A549 (cell line): ENCODE measurements around the gene SARDH. TPM values are rescaled to one million over a fixed set of nuclear protein-coding genes. Genes with fewer than 3 reads are reported as not detected.

Source experiments
- ATAC-seq, 2 experiments: fragments of 200-7000 bp in 1 of 2; fragments of >200 bp in 1 of 2; cut with Nextera tagmentation in 1 of 2; cut with Tn5 transposase in 1 of 2; 3 replicates each; pipeline versions ENCODE4 v1.8.0 to v1.9.1; 2018 to 2020; ENCODE audit warnings: mild to moderate bottlenecking in 1 of 2, moderate library complexity in 1 of 2
- CTCF ChIA-PET: fragments of 300-600 bp; sonication (Branson Sonifier 250); formaldehyde crosslinking; extraction: SDS; loops from one replicate; lab custom pipeline; 2021; ENCODE audit warnings: antibody characterized with exemption, inconsistent platforms; lab: Yijun Ruan, JAX
- POLR2A ChIA-PET: fragments of 350-600 bp; formaldehyde crosslinking; extraction: SDS; loops from one replicate; lab custom pipeline; 2021; ENCODE audit warnings: antibody characterized with exemption, inconsistent platforms; lab: Yijun Ruan, JAX
- DNase-seq, 2 experiments: peaks; one replicate each; pipeline versions ENCODE4 v3.0.0 to v3.0.0-alpha.2; 2011 to 2016; ENCODE audit warnings: low read depth in 1 of 2, low spot score in 1 of 2
- FAIRE-seq: peaks from 2 replicates; lab custom pipeline; 2011; peaks lifted over from hg19 to GRCh38; lab: Jason Lieb, UNC
- H3K27ac ChIP-seq, 2 experiments: fragments of >200 bp; sonication (Bioruptor Twin); formaldehyde crosslinking; 3 replicates each; pipeline ENCODE4 v1.5.1; 2016 to 2017
- H3K4me1 ChIP-seq: fragments of >200 bp; sonication (Bioruptor Twin); formaldehyde crosslinking; 3 replicates; pipeline ENCODE4 v1.6.1; 2016
- H3K4me2 ChIP-seq: fragments of >200 bp; sonication (Bioruptor Twin); formaldehyde crosslinking; 3 replicates; pipeline ENCODE4 v1.6.1; 2016
- H3K4me3 ChIP-seq: fragments of >200 bp; sonication (Bioruptor Twin); formaldehyde crosslinking; 3 replicates; pipeline ENCODE4 v1.5.1; 2016
- H3K9me3 ChIP-seq: fragments of >200 bp; sonication (Bioruptor Twin); formaldehyde crosslinking; 3 replicates; pipeline ENCODE4 v1.6.1; 2016
- BHLHE40 ChIP-seq: IDR thresholded peaks from 2 replicates; pipeline ENCODE4 v1.6.1; 2012; ENCODE audit warnings: low read depth, low read length, inconsistent platforms
- CBX2 ChIP-seq: fragments of 200-600 bp; sonication (generic); IDR thresholded peaks from 2 replicates; pipeline ENCODE4 v1.6.1; 2016; ENCODE audit warnings: low read depth, mild to moderate bottlenecking, borderline replicate concordance
- CEBPB ChIP-seq, 2 experiments: fragments of >200 bp in 1 of 2; sonication (Bioruptor Twin) in 1 of 2; formaldehyde crosslinking in 1 of 2; IDR thresholded peaks; 2 replicates each; pipeline ENCODE4 v1.6.1; 2012 to 2016
- CTCF ChIP-seq: fragments of >200 bp; sonication (Bioruptor Twin); formaldehyde crosslinking; IDR thresholded peaks from 3 replicates; pipeline ENCODE4 v1.5.1; 2016
- GATA3 ChIP-seq: IDR thresholded peaks from 2 replicates; pipeline ENCODE4 v1.6.1; 2012; ENCODE audit warnings: borderline replicate concordance
- HES2 ChIP-seq: fragments of >200 bp; sonication (Bioruptor Twin); formaldehyde crosslinking; IDR thresholded peaks from 2 replicates; pipeline ENCODE4 v1.6.1; 2016
- HOXB5 ChIP-seq: fragments of 250-450 bp; sonication (Bioruptor Pico); IDR thresholded peaks from 2 replicates; pipeline ENCODE4 v1.5.0; 2020; ENCODE audit warnings: mild to moderate bottlenecking, moderate library complexity
- NFE2L2 ChIP-seq: fragments of 150-350 bp; conservative IDR thresholded peaks from 2 replicates; pipeline ENCODE4 v1.6.1; 2014; ENCODE audit warnings: low read length
- NR3C1 ChIP-seq: fragments of >200 bp; sonication (Bioruptor Twin); formaldehyde crosslinking; IDR thresholded peaks from 3 replicates; pipeline ENCODE4 v1.6.1; 2017
- RARB ChIP-seq: fragments of 250-450 bp; sonication (Bioruptor Pico); IDR thresholded peaks from 2 replicates; pipeline ENCODE4 v1.8.0; 2021; ENCODE audit warnings: mild to moderate bottlenecking, moderate library complexity
- RCOR1 ChIP-seq: fragments of 150-350 bp; IDR thresholded peaks from 2 replicates; pipeline ENCODE4 v1.6.1; 2014; ENCODE audit warnings: antibody characterized with exemption, low read length, low read depth
- SMC3 ChIP-seq: fragments of >200 bp; sonication (Bioruptor Twin); formaldehyde crosslinking; IDR thresholded peaks from 3 replicates; pipeline ENCODE4 v1.6.1; 2018; ENCODE audit warnings: inconsistent platforms
- ZC3H11A ChIP-seq: fragments of 450-650 bp; IDR thresholded peaks from 2 replicates; pipeline ENCODE4 v1.6.1; 2014; ENCODE audit warnings: antibody characterized with exemption, mild to moderate bottlenecking
- ZNF302 ChIP-seq: fragments of 250-450 bp; sonication (Bioruptor Pico); IDR thresholded peaks from 2 replicates; pipeline ENCODE4 v1.9.0; 2021; ENCODE audit warnings: inconsistent platforms, mild to moderate bottlenecking, moderate library complexity
- whole genome bisulfite sequencing: methylation state at CpG from one replicate; pipeline ENCODE4 v1.1.6; 2017; ENCODE audit errors: missing lambda C conversion rate; 5-methylcytosine and 5-hydroxymethylcytosine counted together
- polyA plus RNA-seq, 4 experiments: library from polyadenylated mRNA; depleted of rRNA in 3 of 4; stranded (reverse); fragments of >200 nt; fragmentation: RNase III in 1 of 4; extraction: RNeasy Plus Mini Kit Qiagen cat#74134 plus additional on column Dnase treatment in 1 of 4; gene quantifications; 2 replicates in 3 of 4; 3 replicates in 1 of 4; pipeline ENCODE4 v1.2.3, GENCODE V29; 2011 to 2017
- TF ChIP-seq, protein P1 (sequence below): fragments of 200-600 bp; sonication (generic); IDR thresholded peaks from 2 replicates; pipeline ENCODE4 v1.6.1; 2016; ENCODE audit warnings: antibody characterized with exemption, mild to moderate bottlenecking, moderate library complexity

The SARDH gene
- polyA plus RNA-seq, 2 of the 4 experiments (the other 2 are of a cell fraction) = 0.08 TPM; not detected in 1

DNA sequence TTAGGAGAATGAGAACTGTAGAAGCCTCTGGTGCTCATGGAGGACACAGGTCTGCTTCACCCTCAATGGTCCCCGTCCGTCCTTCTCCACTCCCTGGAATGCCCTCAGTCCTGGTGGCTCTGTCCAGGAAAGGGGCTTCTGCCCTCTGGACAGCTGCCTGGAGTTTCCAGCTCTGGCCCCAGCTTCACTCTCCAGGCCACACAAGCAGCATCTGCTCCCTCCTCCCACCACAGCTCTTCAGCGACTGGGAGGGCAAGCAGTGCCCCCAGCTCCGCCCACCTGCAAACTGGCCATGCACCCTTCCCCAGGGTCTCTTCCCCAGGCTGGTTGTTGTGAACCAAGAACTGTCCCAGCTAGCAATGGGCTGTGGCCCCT, 4.7 kb downstream of the SARDH start:
- POLR2A ChIA-PET = no interaction called here
- ATAC-seq (peak; percentile 2 to 4; a peak in 1 of 6 replicates), FAIRE-seq (no peak), DNase-seq (no peak)
- H3K27ac ChIP-seq = no peak overlapping the region
- WGBS = 96% methylated on average over 3 of the region's 4 CpGs
- H3K4me3 ChIP-seq = no peak overlapping the region
- CTCF ChIA-PET = interaction anchor here (1.1 to 5.6 kb wide), 3 partner anchors 9 to 200 kb away, joined by 3 to 39 read pairs (median 3); no protein-coding TSS in a partner anchor
- H3K9me3 ChIP-seq = no peaks in the 10 kb centered on the region
- no peak for TF ChIP-seq RCOR1
- no peak for TF ChIP-seq NR3C1
- no peak for TF ChIP-seq HOXB5 (CRISPR knock-in tag)
- TF ChIP-seq, protein P1, sequence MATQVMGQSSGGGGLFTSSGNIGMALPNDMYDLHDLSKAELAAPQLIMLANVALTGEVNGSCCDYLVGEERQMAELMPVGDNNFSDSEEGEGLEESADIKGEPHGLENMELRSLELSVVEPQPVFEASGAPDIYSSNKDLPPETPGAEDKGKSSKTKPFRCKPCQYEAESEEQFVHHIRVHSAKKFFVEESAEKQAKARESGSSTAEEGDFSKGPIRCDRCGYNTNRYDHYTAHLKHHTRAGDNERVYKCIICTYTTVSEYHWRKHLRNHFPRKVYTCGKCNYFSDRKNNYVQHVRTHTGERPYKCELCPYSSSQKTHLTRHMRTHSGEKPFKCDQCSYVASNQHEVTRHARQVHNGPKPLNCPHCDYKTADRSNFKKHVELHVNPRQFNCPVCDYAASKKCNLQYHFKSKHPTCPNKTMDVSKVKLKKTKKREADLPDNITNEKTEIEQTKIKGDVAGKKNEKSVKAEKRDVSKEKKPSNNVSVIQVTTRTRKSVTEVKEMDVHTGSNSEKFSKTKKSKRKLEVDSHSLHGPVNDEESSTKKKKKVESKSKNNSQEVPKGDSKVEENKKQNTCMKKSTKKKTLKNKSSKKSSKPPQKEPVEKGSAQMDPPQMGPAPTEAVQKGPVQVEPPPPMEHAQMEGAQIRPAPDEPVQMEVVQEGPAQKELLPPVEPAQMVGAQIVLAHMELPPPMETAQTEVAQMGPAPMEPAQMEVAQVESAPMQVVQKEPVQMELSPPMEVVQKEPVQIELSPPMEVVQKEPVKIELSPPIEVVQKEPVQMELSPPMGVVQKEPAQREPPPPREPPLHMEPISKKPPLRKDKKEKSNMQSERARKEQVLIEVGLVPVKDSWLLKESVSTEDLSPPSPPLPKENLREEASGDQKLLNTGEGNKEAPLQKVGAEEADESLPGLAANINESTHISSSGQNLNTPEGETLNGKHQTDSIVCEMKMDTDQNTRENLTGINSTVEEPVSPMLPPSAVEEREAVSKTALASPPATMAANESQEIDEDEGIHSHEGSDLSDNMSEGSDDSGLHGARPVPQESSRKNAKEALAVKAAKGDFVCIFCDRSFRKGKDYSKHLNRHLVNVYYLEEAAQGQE = no peak
- TF ChIP-seq ZC3H11A = no peak
- TF ChIP-seq SMC3 = no peak
- TF ChIP-seq ZNF302 (CRISPR knock-in tag) = no peak
- no peak for TF ChIP-seq HES2
- TF ChIP-seq BHLHE40 = no peak
- no peak for TF ChIP-seq GATA3
- TF ChIP-seq RARB (CRISPR knock-in tag) = no peak
- TF ChIP-seq CEBPB (IDR thresholded peaks at IDR 0.05) = no peak
- TF ChIP-seq, all 56 proteins: peak for 0
- H3K4me2 ChIP-seq = no peak overlapping the region
- no peaks in the 10 kb centered on the region; the same call in 2 of the 3 replicates for H3K4me1 ChIP-seq

DNA sequence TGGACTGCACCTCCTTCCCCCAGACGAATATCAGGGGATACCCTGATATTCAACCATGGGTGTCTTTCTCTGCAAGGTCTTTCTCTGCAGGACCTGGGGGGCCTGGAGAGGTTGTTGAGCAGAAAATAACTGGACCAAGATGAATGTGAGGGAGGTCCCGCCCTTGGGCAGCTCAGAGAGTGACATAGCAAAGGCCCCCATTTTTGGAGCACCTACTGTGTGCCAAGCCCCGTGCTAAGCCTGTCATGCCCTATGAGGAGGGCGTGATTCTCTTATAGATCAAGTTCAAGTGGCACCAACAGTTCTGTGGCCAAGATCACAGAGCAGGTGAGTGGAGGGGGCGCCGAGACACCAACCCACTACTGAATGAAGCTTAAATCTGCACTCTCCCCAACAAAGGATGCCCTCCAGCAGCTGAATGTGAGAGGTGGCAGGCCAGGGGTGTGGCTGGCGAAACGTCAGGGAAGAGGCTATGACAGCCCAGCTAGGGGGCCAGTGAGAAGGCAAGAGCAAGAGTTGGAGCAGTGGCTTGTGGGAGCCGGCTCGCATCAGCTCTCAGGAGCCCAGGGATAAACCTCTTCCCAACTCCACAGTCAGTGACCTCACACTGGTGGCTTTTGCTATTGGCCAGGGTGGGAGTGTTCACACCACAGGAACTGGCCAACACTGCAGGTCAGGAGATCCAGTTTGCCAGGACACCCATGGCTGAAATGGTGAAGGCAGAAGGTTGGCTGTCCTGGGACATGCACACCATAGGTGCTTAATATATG, 5.3 kb downstream of the SARDH start:
- 20% methylated on average over 10 of the region's 10 CpGs for WGBS
- Histone ChIP-seq H3K27ac (no peak overlapping the region), H3K4me1 (no peaks in the 10 kb centered on the region), H3K4me3 (no peak overlapping the region), H3K9me3 (no peaks in the 10 kb centered on the region)
- DNase-seq (peak in 1 of 2 experiments; percentile 38), FAIRE-seq (no peak), ATAC-seq (peak; percentile 41 to 56; a peak in 5 of 6 replicates)
- CTCF ChIA-PET = interaction anchor here (1.1 to 5.6 kb wide), 2 partner anchors 10 to 49 kb away, joined by 3 to 39 read pairs; no protein-coding TSS in a partner anchor
- POLR2A ChIA-PET = interaction anchor here (0.6 kb wide), 1 partner anchor 586 kb away, joined by 9 read pairs; no protein-coding TSS in a partner anchor
- TF ChIP-seq CBX2 (no peak), CTCF (no peak), NFE2L2 (no peak), SMC3 (no peak)
- TF ChIP-seq, all 56 proteins: peak for 0
- H3K4me2 ChIP-seq = no peak overlapping the region
